ENCODE measurements around the gene RPTN.
A peak's percentile ranks its signal among the peaks of the same experiment; 100 is the strongest.

RPTN gene

DNA sequence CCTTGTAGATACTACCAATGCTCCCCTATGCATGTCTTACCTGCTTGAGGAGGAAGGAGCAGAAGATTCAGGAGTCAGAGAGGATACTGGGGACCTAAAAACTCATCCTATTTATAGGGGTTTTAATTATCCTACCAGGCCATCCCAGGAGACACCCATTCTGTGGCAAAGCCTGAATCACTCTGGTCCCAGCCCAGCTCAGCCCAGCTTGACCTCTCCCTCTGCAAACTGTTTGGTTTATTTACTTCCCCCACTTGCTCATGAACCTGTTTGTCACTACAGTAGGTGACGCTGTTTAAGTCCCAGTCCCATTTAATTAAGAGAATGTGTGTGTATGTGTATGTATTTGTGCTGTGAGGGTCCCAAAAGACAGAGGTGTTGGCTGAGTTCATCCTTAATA, at the start of gene RPTN:
TSS of gene RPTN (minus strand) at position 85 of the 400 bp plus-strand sequence. CDS start 1,339 bp downstream, outside the sequence.
- no peak for DNase-seq (ENCODE audit: insufficient read length, low spot score)
- no peak for FAIRE-seq

DNA sequence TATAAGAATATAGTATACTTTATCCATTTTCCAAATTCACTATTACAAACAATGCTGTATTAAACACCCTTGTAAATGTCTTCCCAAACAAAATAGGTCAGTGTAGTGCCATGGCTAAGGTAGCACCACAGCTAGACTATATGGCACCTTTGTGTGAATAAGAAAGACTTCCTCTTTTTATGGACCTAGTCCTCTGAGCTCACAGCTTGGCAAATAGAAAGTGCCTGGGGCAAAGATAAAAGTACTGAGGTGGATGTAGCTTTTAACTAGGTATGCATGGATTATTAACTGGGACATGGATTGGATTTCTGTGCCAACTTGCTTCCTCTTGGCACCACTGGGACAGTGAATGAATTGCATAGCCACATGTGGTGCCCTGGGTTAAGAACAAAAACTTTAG, 40.0 kb upstream of the RPTN start:
- FAIRE-seq (no peak), DNase-seq (ENCODE audit: insufficient read length, low spot score) (no peak)

DNA sequence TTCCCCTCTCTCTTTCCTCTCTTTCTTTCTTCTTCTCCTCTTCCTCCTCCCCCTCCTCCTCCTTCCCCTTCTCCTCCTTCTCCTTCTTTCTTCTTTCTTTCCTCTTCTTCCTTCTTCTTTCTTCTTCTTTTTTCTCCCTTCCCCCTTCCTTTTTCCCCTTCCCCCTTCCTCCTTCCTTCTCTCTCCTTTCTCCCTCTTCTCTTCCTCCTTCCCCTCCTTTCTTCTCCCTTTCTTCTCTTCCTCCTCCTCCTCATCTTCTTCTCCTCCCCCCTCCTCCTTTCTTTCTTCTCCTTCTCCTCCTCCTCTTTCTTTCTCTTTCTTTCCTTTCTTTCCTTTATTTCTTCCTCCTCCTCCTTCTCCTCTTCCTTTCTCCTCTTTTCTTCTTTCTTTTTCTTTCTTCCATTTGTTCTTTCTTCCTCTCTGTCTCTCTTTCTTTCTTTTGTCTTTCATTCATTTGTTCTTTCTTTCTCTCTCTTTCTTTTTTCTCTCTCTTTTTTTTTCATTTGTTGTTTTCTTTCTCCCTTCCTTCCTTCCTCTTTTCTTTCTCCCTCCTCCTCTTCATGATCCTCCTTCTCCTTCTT, 38.4 kb upstream of the RPTN start:
- no peak for DNase-seq (ENCODE audit: insufficient read length, low spot score)
- FAIRE-seq: no peak

DNA sequence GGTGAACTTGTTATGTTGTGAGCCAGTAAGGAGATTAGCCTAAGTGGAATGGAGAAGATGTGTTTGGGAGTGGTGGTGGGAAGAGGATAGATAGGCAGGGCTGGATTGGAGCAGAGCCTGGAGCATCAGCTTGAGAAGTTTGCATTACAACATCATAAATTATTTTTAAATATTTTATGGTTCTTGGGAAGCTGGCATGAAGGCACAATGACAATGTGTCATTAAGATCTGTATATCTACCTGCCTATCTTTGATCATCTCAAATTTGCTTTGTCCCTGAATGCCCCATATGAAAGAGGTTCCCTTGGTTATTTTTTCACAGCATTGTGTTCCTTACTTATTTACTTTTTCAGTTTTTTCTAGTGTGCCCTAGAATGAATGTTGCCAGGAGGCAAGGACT, 32.7 kb upstream of the RPTN start:
- DNase-seq (ENCODE audit: insufficient read length, low spot score) (no peak), FAIRE-seq (no peak)

DNA sequence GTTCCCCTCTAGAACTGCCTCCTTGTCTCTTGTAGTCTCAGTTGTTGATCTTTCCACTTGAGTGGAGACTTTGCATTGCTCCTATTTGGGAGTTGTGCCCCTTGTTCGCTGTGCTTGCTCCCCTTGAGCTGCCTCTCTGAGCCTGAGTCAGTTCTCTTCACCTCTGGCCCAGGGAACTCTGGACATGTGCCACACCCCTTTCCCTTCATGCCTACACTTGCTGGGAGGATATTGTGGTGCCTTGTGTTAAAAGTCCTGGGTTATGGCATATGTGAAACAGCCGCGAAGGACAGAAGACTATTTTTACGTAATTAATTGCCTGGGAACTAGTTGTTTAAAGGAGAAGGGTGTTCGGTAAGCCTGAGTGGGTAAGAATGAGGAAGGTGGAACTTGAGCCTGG, 32.2 kb upstream of the RPTN start:
- FAIRE-seq (no peak), DNase-seq (ENCODE audit: insufficient read length, low spot score) (no peak)

GRCh38 chr1:152190589-152190988, 31.6 kb upstream of the RPTN start:
- FAIRE-seq (no peak), DNase-seq (ENCODE audit: insufficient read length, low spot score) (no peak)

DNA sequence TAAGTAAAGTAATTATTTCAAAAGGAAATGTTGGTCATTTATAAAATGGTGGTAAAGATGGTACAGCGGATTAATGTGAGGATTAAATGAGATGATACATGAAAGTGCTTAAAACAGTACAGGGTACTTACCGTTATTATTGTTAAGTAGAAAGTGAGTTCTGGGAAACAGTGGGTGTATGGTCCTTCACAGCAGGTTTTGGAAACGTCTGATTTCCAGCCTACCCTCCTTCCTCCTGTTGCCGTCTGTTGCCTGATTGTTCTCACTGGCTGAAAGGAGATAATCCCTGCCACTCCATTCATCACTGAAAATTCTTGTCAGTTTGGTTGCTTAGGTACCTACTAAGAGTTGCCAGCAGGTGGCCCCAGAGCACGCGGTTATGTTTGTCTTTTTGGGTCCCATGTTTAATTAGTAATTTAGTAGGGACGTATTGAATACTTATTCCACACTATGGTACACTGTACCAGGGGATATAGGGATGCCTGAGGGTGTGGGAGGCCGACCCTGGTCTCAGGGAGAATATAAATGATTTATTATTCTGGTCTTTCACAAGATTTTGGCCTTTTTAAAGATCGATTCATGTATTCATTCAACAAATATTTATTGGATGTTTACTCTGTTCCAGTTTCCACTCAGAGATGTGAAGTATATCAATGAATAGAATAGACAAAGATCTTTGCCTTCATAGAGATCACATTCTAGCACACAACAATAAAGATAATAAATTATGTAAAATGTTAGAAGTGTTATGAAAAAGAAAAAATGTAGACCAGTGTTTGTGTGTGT, 30.8 kb upstream of the RPTN start:
- FAIRE-seq (no peak), DNase-seq (ENCODE audit: insufficient read length, low spot score) (peak; percentile 45)

DNA sequence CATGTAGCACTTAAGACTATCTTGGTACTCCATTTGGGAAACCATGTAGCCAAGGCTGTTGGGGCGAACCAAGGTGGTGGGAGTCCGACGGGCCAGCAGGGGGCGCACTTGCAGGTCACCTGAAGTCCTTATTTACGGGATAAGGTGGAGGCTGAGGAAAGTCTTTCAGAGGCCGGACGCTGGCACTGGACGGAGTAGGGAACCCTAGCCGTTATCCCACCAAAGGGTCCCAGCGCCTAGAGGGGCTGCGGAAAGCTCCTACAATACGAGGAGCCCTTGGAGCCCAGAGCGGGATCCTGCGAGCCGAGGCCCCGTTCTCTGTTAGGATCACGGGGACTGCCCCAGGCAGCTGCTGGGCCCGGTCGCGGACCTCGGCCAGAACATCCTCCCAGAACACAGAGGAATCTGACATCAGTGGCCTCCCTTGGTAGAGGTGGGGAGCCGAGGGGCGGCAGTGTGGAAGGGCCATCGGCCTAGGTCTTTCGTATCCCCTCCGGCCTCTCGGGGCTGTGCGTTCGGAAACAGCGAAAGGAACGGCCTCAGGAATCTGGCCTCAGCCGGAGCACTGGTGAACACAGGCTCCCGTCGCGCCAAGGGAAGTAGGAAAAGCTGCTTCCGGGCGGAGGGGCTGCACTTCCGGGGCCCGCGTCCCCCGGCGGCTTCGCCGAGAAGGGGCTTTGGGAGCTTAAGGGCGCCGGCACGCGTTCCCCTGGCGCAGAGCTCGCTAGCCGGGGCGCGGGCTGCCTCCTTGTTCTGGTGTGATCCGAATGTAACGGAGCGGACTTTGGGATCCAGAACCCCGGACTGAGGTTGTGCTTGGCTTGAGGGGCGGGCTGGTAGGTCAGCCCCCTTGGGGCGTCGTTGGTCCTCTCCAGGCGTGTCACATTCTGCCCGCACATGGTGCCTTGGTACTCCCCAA, 29.9 kb upstream of the RPTN start:
- DNase-seq (ENCODE audit: insufficient read length, low spot score) (peak; percentile 44), FAIRE-seq (no peak)

DNA sequence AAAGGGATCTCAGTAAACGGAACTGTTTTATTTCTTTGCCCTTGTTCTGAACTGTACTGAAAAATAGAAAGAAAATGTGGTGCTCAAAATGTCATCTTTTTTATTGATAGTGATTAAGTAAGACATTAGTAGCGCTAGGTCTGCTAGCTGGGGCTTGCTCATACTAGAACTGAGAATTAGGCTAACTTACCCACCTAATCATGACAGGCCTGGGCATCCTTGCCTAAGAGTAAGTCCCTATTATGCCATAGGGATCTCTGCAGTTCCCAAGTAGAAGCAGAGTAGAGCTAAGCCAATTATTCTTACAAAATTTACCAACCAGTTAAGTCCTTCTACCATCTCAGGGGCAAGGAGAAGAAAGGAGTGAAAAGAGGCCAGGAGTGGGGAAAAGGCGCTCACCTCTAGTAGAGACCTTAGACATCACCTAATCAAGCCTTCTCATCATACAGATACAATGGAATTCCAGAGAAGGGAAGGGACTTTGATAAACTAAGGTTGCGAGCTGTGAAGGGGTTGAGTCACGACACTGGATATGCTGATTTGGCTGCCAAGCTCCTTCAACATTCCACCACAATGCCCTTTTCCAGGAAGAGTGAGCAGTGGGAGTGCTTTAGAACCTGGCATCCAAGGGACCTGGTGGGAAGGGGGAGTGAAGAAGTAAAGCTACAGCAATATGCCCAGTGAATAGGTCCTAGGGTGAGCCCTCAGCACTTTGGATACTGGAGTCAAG, 27.7 kb upstream of the RPTN start:
- DNase-seq (ENCODE audit: insufficient read length, low spot score) (no peak), FAIRE-seq (no peak)

GRCh38 chr1:152185544-152186391, 26.7 kb upstream of the RPTN start:
- DNase-seq (ENCODE audit: insufficient read length, low spot score) (peak; percentile 45), FAIRE-seq (no peak)

DNA sequence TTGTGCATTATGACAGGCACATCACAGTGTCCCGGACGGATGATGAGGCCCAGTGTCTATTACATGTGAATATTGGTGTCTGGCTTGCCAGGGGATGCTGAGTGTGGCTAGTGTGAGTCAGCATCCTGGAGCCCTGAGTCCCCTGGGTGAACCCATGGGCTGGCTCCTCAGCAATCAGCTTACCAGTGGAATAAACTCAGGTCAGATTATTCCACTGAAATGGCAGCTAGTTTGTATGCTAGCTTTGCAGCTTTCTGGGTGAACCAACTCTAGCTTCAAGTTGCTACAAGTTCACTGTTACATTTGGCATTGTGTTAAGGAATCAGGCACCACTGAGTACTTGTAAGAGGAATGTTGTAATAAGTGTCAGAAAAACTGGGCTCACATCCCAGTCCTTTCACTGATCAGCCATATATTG, 23.9 kb upstream of the RPTN start:
- FAIRE-seq: no peak
- DNase-seq (ENCODE audit: insufficient read length, low spot score): no peak

GRCh38 chr1:152182431-152182830, 23.4 kb upstream of the RPTN start:
- DNase-seq (ENCODE audit: insufficient read length, low spot score): no peak
- no peak for FAIRE-seq

- DNase-seq (ENCODE audit: insufficient read length, low spot score) (no peak), FAIRE-seq (no peak)
These were observed 20.5 kb upstream of the RPTN start for GRCh38 chr1:152179566-152179965.

DNA sequence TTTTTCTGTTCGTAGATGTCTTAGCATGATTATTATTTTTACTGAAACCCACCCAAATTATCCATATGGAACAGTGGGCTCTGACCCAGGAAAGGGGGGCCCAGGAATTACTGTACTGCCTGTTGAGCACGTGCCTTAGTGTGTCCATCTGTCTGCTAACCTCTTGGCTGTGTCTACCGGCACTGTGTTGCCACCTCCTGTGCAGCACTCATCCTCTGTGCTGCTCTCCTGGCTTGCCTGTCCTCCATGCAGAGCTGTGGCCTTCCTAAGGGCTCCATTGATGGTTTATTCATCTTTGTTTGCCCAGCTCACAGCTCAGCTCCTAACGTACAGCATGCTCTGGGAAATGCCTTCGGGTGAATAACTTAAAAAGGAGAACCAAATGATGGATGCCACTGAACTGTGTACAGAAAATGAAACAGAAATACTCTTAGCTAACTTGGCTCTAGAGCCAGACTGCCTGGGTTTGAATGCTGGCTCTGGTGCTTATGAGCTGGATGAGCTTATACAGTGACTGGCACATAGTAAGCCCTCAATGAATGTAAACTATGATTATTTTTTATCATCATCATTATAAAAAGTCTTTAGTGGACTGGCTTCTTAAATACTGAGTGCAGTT, 11.4 kb upstream of the RPTN start:
- no peak for DNase-seq (ENCODE audit: insufficient read length, low spot score)
- FAIRE-seq: no peak

DNA sequence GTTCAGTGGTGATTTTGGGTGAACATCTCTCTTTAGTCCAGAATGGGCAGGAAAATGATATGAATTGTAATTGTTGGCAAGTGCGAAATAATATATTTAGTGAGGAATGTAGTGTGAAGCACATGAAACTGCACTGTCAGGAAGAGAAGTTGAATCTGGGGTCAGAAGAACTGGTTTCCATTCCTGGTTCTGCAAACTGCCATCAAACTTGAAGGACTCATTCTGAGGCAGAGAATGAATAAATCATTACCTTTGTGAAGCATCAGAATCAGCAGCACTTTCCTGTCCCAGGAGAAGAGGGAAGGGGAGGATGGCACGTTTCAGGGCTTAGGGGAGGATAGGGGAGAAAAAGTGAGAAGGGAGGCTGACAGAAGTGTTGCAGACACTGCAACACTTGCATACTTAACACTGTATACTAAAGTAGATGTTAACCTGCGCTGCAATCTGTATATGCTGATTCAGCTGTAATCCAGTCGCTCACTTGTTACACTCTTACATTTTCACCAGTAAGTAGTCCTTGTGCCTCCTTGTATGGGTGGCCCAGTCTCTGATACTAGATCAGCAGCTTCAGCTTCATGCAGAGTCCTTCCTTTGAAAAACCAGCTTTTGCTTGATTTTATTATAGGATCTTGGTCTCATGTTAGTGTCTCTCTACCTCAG, 10.5 kb upstream of the RPTN start:
- FAIRE-seq (no peak), DNase-seq (ENCODE audit: insufficient read length, low spot score) (no peak)

DNA sequence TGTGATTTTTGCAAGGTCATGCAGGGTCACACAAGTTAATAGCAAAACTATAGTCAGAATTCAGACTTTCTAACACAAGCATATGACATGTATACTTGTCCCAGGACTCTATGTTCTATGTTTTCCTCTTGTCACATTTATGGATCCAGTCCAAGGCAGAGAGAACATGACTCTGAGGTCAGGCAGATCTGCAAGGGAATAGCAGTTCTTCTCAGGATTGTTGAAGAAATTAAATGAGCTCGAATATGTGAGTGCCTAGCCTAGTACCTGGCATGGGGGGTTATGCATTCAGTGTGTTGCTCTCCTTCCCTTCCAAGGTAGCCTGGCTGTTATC, 9.5 kb upstream of the RPTN start:
- DNase-seq (ENCODE audit: insufficient read length, low spot score): no peak
- no peak for FAIRE-seq

DNA sequence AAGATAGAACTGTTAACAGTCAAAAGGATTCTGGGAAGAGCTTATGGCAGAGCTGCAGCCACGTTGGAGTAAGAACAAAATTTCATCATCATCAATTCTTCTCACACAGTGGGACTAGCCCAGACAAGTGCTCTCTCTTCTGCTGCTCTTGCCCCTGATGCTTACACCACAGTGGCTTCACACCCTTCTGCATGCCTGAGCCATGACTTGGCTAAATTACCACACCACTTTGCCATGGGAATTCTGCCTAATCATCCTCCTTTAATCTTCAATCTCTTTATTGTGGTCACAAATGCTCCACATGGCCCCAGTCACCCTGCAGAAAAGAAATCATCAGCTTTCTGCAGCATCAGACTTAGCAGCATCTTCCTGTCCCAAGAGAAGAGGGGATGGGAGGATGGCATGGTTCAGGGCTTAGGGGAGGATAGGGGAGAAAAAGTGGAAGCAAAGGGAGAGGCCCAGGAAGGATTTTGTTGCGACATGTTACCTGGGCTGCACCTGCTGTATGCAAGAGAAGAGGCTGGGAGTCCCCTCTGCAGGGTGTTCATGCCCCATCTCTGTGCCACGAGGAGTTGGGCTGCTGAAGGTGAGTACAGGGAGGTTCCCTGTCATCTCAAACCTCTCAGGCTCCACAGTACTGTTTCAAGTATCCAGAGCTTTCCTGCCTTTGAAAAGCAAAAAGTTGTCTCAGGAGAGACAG, 9.0 kb upstream of the RPTN start:
- FAIRE-seq: no peak
- no peak for DNase-seq (ENCODE audit: insufficient read length, low spot score)

DNA sequence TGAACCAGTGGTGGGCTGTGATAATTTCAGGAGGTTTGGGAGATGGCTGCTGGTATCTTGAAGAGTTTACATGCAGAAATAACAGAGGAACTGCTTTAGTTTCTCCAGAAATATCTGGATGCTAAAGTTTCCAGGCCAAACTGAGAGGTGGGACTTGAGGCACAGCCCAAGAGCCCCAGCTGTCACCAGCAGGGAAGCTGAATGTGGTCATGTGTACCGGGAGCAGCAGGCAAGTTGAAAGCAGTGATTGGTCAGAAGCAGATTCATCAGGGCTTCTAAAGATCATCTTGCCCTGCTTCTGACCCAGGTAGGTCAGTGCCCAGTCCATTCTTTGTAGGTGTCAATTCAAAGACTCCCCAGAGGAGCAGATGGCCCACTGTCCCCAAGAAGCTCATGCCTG, 7.9 kb upstream of the RPTN start:
- DNase-seq (ENCODE audit: insufficient read length, low spot score) (no peak), FAIRE-seq (no peak)
